ENCODE data around the gene METTL14.

METTL14 gene

DNA sequence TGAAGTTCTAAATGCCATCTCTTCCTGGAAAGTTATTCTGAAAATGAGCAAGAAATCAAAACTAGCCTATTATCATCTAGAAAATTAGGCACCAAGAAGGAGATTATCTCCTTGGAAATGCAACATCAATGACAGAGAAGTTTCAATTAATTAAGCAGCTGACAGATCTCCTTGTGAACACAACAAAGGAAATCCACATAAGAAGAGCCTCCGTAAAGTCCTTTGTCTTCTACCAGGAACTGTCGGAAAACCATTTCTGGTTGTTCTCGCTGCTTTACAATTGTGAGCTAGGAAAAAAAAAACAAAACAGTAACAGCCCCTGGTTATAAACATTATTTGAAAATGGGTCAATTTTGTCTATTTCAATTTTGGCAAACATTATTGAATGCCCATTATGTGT, 38.2 kb downstream of the METTL14 start:
- DNase-seq (no peak), ATAC-seq (no peak)
- no peak overlapping the region for H3K27ac Mint-ChIP-seq
- no peaks in the 10 kb centered on the region for H3K27me3 Mint-ChIP-seq
- no peak overlapping the region for H3K4me3 Mint-ChIP-seq
- no peaks in the 10 kb centered on the region for H3K4me1 Mint-ChIP-seq
- H3K9me3 Mint-ChIP-seq, result no peaks in the 10 kb centered on the region

GRCh38 chr4:118727360-118727759, 42.2 kb downstream of the METTL14 start:
- no peak for DNase-seq
- no peak overlapping the region for H3K27ac Mint-ChIP-seq
- no peak for ATAC-seq
- no peak overlapping the region for H3K4me3 Mint-ChIP-seq
- H3K4me1 Mint-ChIP-seq, result peaks cover 8% of the 10 kb centered on the region
- H3K9me3 Mint-ChIP-seq, result no peaks in the 10 kb centered on the region
- no peaks in the 10 kb centered on the region for H3K27me3 Mint-ChIP-seq

DNA sequence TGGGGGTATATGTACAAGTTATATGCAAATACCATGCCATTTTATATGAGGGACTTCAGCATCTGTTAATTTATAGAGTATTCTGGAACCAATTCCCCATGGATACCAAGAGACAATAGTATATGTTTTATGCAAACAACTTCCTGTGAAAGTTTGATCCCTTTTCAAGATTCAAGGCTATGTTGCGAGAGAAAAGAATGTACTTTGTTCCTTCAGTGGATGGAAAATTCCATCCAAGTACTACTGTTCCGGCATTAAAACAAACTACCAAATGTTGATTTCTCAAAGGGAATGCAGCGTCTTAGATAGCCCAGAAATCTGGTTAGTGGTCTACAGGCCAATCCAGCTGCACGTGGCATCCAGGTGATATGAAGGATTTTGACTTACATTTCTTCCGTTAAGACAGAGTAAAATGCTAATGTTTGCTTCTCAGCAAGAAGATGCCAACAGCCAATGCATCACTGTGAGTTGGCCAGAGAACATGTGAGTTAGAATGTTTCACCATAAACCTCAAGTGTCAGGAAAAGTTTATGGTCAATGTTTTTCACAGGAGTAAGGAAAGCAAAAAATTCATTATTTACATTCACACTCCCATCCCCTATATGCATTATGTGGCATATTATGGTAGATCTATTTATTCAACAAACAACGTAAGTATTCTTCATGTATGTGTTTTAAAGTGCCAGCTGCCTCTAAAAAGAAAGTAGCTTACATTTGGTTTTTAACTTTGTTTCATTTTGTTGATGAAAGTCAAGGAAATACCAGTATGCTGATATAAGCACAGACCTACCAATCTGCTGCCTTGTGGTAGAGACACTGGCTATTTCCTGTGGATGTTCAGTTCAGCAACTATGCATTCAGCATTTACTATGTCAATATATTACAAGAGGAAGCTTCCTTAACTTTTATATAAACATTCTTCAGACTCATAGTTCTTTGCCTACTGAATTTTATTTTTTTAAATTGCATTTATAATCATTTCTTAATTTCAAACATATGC, 44.4 kb downstream of the METTL14 start:
- ATAC-seq (peak; percentile 45), DNase-seq (no peak)
- Mint-ChIP-seq H3K4me1 (peaks cover 8% of the 10 kb centered on the region), H3K9me3 (no peaks in the 10 kb centered on the region), H3K27ac (no peak overlapping the region), H3K4me3 (no peak overlapping the region), H3K27me3 (no peaks in the 10 kb centered on the region)

DNA sequence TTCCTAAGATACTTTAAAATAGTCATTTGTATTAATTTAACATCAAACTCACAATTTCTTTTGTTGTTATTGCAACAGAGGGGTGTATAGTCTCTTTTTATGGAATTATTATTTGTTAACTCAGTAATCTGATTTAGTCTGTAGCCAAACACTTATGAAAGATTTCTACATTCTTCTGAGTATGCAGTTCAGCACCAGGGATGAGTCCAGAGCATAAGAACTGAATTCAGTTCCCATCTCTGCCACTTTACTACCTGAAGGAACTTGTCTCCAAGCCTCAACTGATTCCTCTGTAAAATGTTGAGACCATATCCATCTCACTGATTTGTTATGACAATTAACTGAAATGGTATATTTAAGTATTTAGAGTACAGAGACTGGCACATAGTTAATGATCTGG, 45.5 kb downstream of the METTL14 start:
- H3K4me3 Mint-ChIP-seq, result no peak overlapping the region
- DNase-seq (no peak), ATAC-seq (no peak)
- H3K27me3 Mint-ChIP-seq, result no peaks in the 10 kb centered on the region
- H3K4me1 Mint-ChIP-seq, result peaks cover 8% of the 10 kb centered on the region
- no peak overlapping the region for H3K27ac Mint-ChIP-seq
- H3K9me3 Mint-ChIP-seq, result no peaks in the 10 kb centered on the region

GRCh38 chr4:118732591-118733330, 47.6 kb downstream of the METTL14 start:
- H3K9me3 Mint-ChIP-seq, result no peaks in the 10 kb centered on the region
- H3K4me1 Mint-ChIP-seq, result peaks cover 8% of the 10 kb centered on the region
- peak overlapping the region in 1 of 2 donors; percentile 16 for H3K27ac Mint-ChIP-seq
- DNase-seq (no peak), ATAC-seq (no peak)
- H3K4me3 Mint-ChIP-seq, result no peak overlapping the region
- H3K27me3 Mint-ChIP-seq, result no peaks in the 10 kb centered on the region

DNA sequence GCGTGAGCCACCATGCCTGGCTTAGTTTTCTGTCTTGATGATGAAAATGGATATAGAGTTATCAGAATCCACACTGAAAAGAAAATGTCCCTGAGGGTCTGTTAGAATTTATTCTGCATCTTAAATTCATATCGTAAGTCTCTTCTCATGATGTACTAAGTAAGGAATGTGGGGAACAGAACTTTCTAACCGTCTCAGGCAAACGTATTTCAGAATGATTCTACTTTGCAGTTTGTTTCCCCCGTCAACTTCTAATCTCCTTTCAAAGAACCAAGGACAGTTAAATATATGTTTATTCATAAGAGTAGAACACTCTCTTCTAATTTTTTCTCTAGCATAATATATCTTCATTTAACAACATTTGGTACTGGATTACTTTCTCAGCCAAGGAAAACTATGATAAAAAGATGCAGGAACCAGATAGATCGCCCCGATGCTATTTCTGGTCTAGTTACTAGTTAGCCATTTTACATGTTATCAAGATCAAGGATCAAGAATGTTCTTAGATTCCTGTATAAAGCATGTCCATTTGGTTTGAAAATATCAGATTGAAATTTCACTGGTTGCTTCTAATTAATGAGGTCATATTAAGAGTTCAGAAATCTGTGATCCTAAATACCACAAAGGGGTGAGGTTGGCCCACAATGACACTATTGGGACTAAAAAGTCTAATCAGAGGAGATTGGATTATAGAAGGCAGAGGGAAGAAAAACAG, 49.5 kb downstream of the METTL14 start:
- H3K27me3 Mint-ChIP-seq, result no peaks in the 10 kb centered on the region
- H3K4me1 Mint-ChIP-seq, result peaks cover 8% of the 10 kb centered on the region
- DNase-seq, result no peak
- no peak for ATAC-seq
- H3K27ac Mint-ChIP-seq, result no peak overlapping the region
- no peak overlapping the region for H3K4me3 Mint-ChIP-seq
- H3K9me3 Mint-ChIP-seq, result no peaks in the 10 kb centered on the region

DNA sequence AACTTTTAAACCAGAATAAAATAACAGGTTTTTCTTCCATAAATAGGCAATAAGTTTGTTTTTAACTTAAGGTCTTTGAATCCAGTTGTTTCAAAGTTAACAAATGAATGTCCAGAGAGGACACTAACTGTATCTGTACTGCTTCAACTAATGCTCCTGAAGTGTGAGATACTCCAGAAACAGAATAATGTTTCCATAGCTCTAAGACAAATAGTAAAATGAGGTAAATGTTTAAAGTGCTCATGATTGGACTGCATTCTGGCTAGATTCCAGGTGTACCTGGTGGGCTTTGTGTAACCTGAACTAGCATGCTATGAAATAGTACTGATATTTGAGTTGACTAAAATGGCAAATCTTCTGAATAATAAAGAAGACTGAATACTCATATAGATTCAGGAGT, 51.7 kb downstream of the METTL14 start:
- no peak for ATAC-seq
- H3K9me3 Mint-ChIP-seq, result no peaks in the 10 kb centered on the region
- H3K4me3 Mint-ChIP-seq, result no peak overlapping the region

DNA sequence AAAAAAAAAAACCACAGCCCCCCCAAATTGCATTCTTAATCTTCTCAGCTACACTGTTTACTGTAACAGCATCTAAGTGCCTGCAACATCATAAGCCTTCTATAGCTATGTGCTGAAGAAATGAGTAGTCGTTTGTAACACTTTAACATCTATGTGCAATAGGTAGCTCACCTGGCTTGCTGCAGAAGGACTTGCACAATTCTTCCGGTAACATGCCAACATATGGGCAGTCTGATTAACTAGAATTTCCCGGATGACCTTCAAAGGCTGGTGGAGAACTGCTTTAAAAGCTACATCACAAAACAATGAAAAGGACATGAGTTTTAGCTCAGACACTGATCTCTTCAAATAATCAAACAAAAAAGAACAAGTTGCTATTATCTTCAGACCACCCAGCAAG, 52.9 kb downstream of the METTL14 start:
- DNase-seq, result no peak
- no peaks in the 10 kb centered on the region for H3K4me1 Mint-ChIP-seq
- no peak for ATAC-seq
- H3K4me3 Mint-ChIP-seq, result no peak overlapping the region
- no peaks in the 10 kb centered on the region for H3K9me3 Mint-ChIP-seq
- no peak overlapping the region for H3K27ac Mint-ChIP-seq
- H3K27me3 Mint-ChIP-seq, result no peaks in the 10 kb centered on the region

More for the DNA sequence above, 51.7 kb downstream of the METTL14 start:
- Mint-ChIP-seq H3K4me1 (no peaks in the 10 kb centered on the region), H3K27ac (no peak overlapping the region), H3K27me3 (no peaks in the 10 kb centered on the region)
- no peak for DNase-seq

GRCh38 chr4:118739022-118739713, 54.0 kb downstream of the METTL14 start:
- H3K4me3 Mint-ChIP-seq, result no peak overlapping the region
- no peak overlapping the region for H3K27ac Mint-ChIP-seq
- ATAC-seq (no peak), DNase-seq (no peak)
- H3K4me1 Mint-ChIP-seq, result no peaks in the 10 kb centered on the region
- no peaks in the 10 kb centered on the region for H3K27me3 Mint-ChIP-seq
- H3K9me3 Mint-ChIP-seq, result no peaks in the 10 kb centered on the region

- Mint-ChIP-seq H3K4me3 (no peak overlapping the region), H3K9me3 (no peaks in the 10 kb centered on the region), H3K4me1 (no peaks in the 10 kb centered on the region), H3K27ac (no peak overlapping the region), H3K27me3 (no peaks in the 10 kb centered on the region)
- DNase-seq (no peak), ATAC-seq (no peak)
Observed at GRCh38 chr4:118740869-118741268, 55.7 kb downstream of the METTL14 start.

DNA sequence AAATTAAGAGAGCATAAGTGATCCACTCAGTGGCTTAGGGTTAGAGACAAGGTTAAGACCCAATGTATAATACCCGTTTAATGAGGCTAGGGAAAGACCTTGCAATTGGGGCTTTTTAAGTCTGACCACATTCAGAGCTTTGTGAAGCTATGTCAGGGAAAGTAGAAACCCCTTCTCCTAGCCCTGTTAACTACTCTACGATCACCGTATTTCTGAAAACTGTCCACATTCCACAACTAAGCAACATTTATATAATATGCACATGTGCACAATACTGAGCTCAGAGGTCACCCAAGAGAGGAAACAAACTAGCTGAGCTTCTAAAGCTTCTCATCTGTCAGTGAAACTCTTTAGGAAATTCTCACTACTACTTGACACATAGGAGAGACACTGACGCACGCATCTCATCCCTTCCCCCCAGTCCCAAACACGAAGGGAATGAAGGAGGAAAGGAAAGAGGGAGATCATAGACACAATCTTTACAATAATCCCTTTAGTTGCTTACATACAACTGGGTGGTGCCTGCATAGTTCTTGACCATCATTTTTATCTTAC, 56.2 kb downstream of the METTL14 start:
- no peak overlapping the region for H3K4me3 Mint-ChIP-seq

DNA sequence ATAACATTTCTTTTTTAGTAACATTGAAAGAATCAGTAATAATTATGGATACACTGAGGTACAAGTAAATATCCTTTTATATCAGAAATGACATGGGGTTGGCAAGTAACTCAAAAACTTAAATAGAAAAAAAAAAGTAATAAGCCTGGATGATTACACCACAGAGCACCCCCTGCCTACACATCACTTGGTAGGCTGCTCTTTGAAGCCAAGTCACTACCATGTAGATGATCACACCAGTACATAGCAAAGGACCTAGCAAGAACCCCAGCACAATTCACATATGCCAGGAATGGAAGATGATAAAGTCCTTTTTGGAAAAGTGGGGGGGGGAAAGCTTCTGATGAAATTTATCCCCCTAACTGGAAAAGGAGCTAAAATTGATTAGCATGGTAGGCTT, 56.9 kb downstream of the METTL14 start:
- no peaks in the 10 kb centered on the region for H3K27me3 Mint-ChIP-seq
- H3K27ac Mint-ChIP-seq, result no peak overlapping the region
- ATAC-seq (no peak), DNase-seq (no peak)
- no peaks in the 10 kb centered on the region for H3K9me3 Mint-ChIP-seq
- no peak overlapping the region for H3K4me3 Mint-ChIP-seq
- H3K4me1 Mint-ChIP-seq, result no peaks in the 10 kb centered on the region

More for the DNA sequence above, 56.2 kb downstream of the METTL14 start:
- Mint-ChIP-seq H3K9me3 (no peaks in the 10 kb centered on the region), H3K27me3 (no peaks in the 10 kb centered on the region), H3K4me1 (no peaks in the 10 kb centered on the region), H3K27ac (no peak overlapping the region)
- no peak for DNase-seq
- no peak for ATAC-seq

GRCh38 chr4:118743867-118744266, 58.7 kb downstream of the METTL14 start:
- Mint-ChIP-seq H3K4me1 (no peaks in the 10 kb centered on the region), H3K27ac (no peak overlapping the region), H3K27me3 (no peaks in the 10 kb centered on the region), H3K4me3 (no peak overlapping the region), H3K9me3 (no peaks in the 10 kb centered on the region)
- ATAC-seq (no peak), DNase-seq (no peak)

- H3K27me3 Mint-ChIP-seq, result no peaks in the 10 kb centered on the region
- H3K9me3 Mint-ChIP-seq, result no peaks in the 10 kb centered on the region
- DNase-seq, result no peak
- no peak overlapping the region for H3K4me3 Mint-ChIP-seq
- no peak for ATAC-seq
- no peaks in the 10 kb centered on the region for H3K4me1 Mint-ChIP-seq
- H3K27ac Mint-ChIP-seq, result peak overlapping the region in 1 of 2 donors; percentile 50
Observed at GRCh38 chr4:118745357-118745756, 60.2 kb downstream of the METTL14 start.
